ENCODE data around the gene CCDC88A.
"Not testable (repeated sequence)": the region's sequence is repeated elsewhere in the genome, so short reads cannot be mapped to it uniquely, and the experiment has no call there.

CCDC88A gene

GRCh38 chr2:55419679-55420438 lies at the start of gene CCDC88A:
Gene CCDC88A, minus strand, starts transcription at chr2:55419856. Its CDS starts 777 bp downstream, at chr2:55419079.
- DNase-seq: peak; percentile 89

GRCh38 chr2:55461679-55462078 lies 42.0 kb upstream of the CCDC88A start:
- no peak for DNase-seq

GRCh38 chr2:55460562-55460961 lies 40.9 kb upstream of the CCDC88A start:
- no peak for DNase-seq

GRCh38 chr2:55459714-55460274 lies 40.1 kb upstream of the CCDC88A start:
- DNase-seq: no peak

GRCh38 chr2:55459279-55459678 lies 39.6 kb upstream of the CCDC88A start:
- no peak for DNase-seq

- DNase-seq: no peak
These were observed 34.5 kb upstream of the CCDC88A start for GRCh38 chr2:55454121-55454520.

GRCh38 chr2:55452879-55453278 lies 33.2 kb upstream of the CCDC88A start:
- no peak for DNase-seq

- peak; percentile 10 for DNase-seq
These were observed 32.0 kb upstream of the CCDC88A start for GRCh38 chr2:55451699-55452098.

GRCh38 chr2:55450014-55450413 lies 30.4 kb upstream of the CCDC88A start:
- not testable (repeated sequence) for DNase-seq

GRCh38 chr2:55442045-55442760 lies 22.5 kb upstream of the CCDC88A start:
- DNase-seq: not testable (repeated sequence)

- no peak for DNase-seq
These were observed 21.7 kb upstream of the CCDC88A start for GRCh38 chr2:55441280-55441892.

GRCh38 chr2:55439101-55439397 lies 19.4 kb upstream of the CCDC88A start:
- DNase-seq: no peak

- no peak for DNase-seq
These were observed 18.9 kb upstream of the CCDC88A start for GRCh38 chr2:55438391-55439100.

GRCh38 chr2:55437515-55438390 lies 18.1 kb upstream of the CCDC88A start:
- DNase-seq: no peak

- DNase-seq: no peak
These were observed 12.4 kb upstream of the CCDC88A start for GRCh38 chr2:55431982-55432627.

- DNase-seq: peak; percentile 67
These were observed 10.7 kb upstream of the CCDC88A start for GRCh38 chr2:55430211-55430975.

GRCh38 chr2:55428258-55428657 lies 8.6 kb upstream of the CCDC88A start:
- no peak for DNase-seq

- no peak for DNase-seq
These were observed 5.8 kb upstream of the CCDC88A start for GRCh38 chr2:55425431-55425831.

- DNase-seq: no peak
These were observed 3.4 kb upstream of the CCDC88A start for GRCh38 chr2:55422876-55423665.

- no peak for DNase-seq
These were observed 1.7 kb upstream of the CCDC88A start for GRCh38 chr2:55421326-55421725.

Data from NCI-H146 (cell line).